Naive thymus-derived CD4-positive, alpha-beta T cell (primary cell): ENCODE measurements around the gene LRRC9. TPM values are rescaled to one million over a fixed set of nuclear protein-coding genes. Genes with fewer than 3 reads are reported as not detected.

ENCODE experiments used
- ATAC-seq: fragments of 150-1000 bp; cut with Tn5 transposase; 2 replicates; pipeline ENCODE4 v1.10.0; 2021; ENCODE audit warnings: mild to moderate bottlenecking, moderate library complexity
- CTCF ChIA-PET: fragments of 350-600 bp; sonication (Branson Sonifier 250); formaldehyde crosslinking; loops from one replicate; lab custom pipeline; 2021; ENCODE audit warnings: antibody characterized with exemption; lab: Charles Lee
- POLR2A ChIA-PET: fragments of 350-600 bp; sonication (Branson Sonifier 250); formaldehyde crosslinking; loops from one replicate; lab custom pipeline; 2021; ENCODE audit warnings: antibody characterized with exemption, inconsistent platforms; lab: Charles Lee
- DNase-seq, 9 donors: peaks; one replicate each; pipeline versions ENCODE4 v3.0.0 to v3.0.0-alpha.2; 2020 to 2022; ENCODE audit warnings: mixed read lengths in 1 of 9
- H3K27ac ChIP-seq: one replicate; pipeline ENCODE4 v1.7.0; 2013; ENCODE audit warnings: mild to moderate bottlenecking, low read depth, low read length, moderate library complexity
- H3K27me3 ChIP-seq, 2 donors: one replicate each; pipeline ENCODE4 v1.7.0; 2013; ENCODE audit warnings: low read length in 2 of 2, mild to moderate bottlenecking in 2 of 2, moderate library complexity in 2 of 2; ENCODE audit not compliant: control insufficient read depth in 2 of 2, insufficient read depth in 2 of 2
- H3K36me3 ChIP-seq, 3 experiments: 1 replicate in 2 of 3; 2 replicates in 1 of 3; pipeline ENCODE4 v1.7.0; 2013; ENCODE audit warnings: low read length in 3 of 3, mild to moderate bottlenecking in 3 of 3, moderate library complexity in 1 of 3; ENCODE audit not compliant: insufficient read depth in 3 of 3, control insufficient read depth in 2 of 3
- H3K4me1 ChIP-seq, 2 donors: one replicate each; pipeline ENCODE4 v1.7.0; 2013; ENCODE audit warnings: low read length in 2 of 2, mild to moderate bottlenecking in 2 of 2, moderate library complexity in 1 of 2; ENCODE audit not compliant: control insufficient read depth in 2 of 2, insufficient read depth in 2 of 2
- H3K4me3 ChIP-seq: 2 replicates; pipeline ENCODE4 v1.7.0; 2013; ENCODE audit warnings: mild to moderate bottlenecking, low read length
- H3K9me3 ChIP-seq, 3 experiments: 1 replicate in 2 of 3; 2 replicates in 1 of 3; pipeline ENCODE4 v1.7.0; 2013; ENCODE audit warnings: low read length in 3 of 3; ENCODE audit not compliant: control insufficient read depth in 2 of 3
- H3K27ac Mint-ChIP-seq, 9 donors: one replicate each; pipeline ENCODE4 v1.8.0; 2020 to 2022; ENCODE audit warnings: mixed read lengths in 9 of 9, mild to moderate bottlenecking in 8 of 9, moderate library complexity in 5 of 9, inconsistent platforms in 2 of 9
- H3K27me3 Mint-ChIP-seq, 5 donors: one replicate each; pipeline ENCODE4 v1.8.0; 2021 to 2022; ENCODE audit warnings: mixed read lengths in 5 of 5, mild to moderate bottlenecking in 1 of 5
- H3K36me3 Mint-ChIP-seq, 5 donors: one replicate each; pipeline ENCODE4 v1.8.0; 2020 to 2022; ENCODE audit warnings: mixed read lengths in 5 of 5, mild to moderate bottlenecking in 3 of 5, inconsistent platforms in 1 of 5
- H3K4me1 Mint-ChIP-seq, 7 donors: one replicate each; pipeline ENCODE4 v1.8.0; 2020 to 2022; ENCODE audit warnings: mixed read lengths in 7 of 7, mild to moderate bottlenecking in 3 of 7, inconsistent platforms in 1 of 7
- H3K4me3 Mint-ChIP-seq, 10 donors: one replicate each; pipeline ENCODE4 v1.8.0; 2020 to 2022; ENCODE audit warnings: mild to moderate bottlenecking in 10 of 10, mixed read lengths in 10 of 10, moderate library complexity in 6 of 10, inconsistent platforms in 2 of 10
- H3K9me3 Mint-ChIP-seq, 11 donors: one replicate each; pipeline ENCODE4 v1.8.0; 2020 to 2022; ENCODE audit warnings: mixed read lengths in 11 of 11, mild to moderate bottlenecking in 4 of 11, inconsistent platforms in 1 of 11, moderate library complexity in 1 of 11
- intact Hi-C, 2 donors: fragments of 100-400 bp; cut with micrococcal nuclease; formaldehyde crosslinking; loops; one replicate each; pipeline ENCODE4 v1.15.1; 2023
- polyA plus RNA-seq, 2 donors: library from polyadenylated mRNA; unstranded; fragments of 300-500 nt; fragmentation: Illumina TruSeq; gene quantifications; one replicate each; pipeline ENCODE4 v1.2.3, GENCODE V29; 2021
- total RNA-seq, 6 experiments: library from RNA in 5 of 6; stranded (reverse) in 5 of 6; gene quantifications; 1 replicate in 5 of 6; 2 replicates in 1 of 6; pipeline ENCODE4 v1.2.3 and lab custom pipeline; 2021 to 2026

The LRRC9 gene
- total and polyA plus RNA-seq, 7 experiments from 2014 or later: not detected

DNA sequence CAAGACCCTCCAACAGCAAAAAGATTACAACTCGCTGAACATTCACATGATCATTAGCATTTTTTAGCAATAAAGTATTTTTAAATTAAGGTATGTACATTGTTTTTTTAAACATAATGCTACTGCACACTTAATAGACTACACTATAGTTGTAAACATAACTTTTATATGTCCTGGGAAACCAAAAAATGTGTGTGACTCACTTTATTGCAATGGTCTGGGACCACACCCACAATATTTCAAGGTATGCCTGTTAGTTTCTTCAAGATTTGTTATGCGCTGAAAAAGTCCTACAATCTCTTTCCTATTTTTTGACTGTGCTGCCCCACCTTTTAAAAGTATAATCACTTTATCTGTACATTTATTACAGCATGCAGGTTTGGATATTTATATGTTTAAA is 141.4 kb downstream of the LRRC9 start:
- CTCF ChIA-PET: interaction anchor here (0.6 to 2.2 kb wide), 2 partner anchors 99 to 124 kb away, joined by 5 to 12 read pairs; no protein-coding TSS in a partner anchor
- no peaks in the 10 kb centered on the region for H3K36me3 ChIP-seq
- intact Hi-C loops: loop anchor here (5.0 kb wide), 2 partner anchors 501 to 1191 kb away; no protein-coding TSS in a partner anchor
- H3K27ac ChIP-seq: no peak overlapping the region
- H3K4me1 ChIP-seq: no peaks in the 10 kb centered on the region
- Mint-ChIP-seq H3K4me1 (no peaks in the 10 kb centered on the region), H3K4me3 (no peak overlapping the region), H3K9me3 (no peaks in the 10 kb centered on the region), H3K36me3 (no peaks in the 10 kb centered on the region), H3K27ac (no peak overlapping the region), H3K27me3 (peaks cover 0 to 10% (median 4%) of the 10 kb centered on the region in 5 donors)
- H3K4me3 ChIP-seq: no peak overlapping the region
- H3K27me3 ChIP-seq: no peaks in the 10 kb centered on the region
- H3K9me3 ChIP-seq: no peaks in the 10 kb centered on the region
- no peak for DNase-seq
- POLR2A ChIA-PET: no interaction called here
- no peak for ATAC-seq

DNA sequence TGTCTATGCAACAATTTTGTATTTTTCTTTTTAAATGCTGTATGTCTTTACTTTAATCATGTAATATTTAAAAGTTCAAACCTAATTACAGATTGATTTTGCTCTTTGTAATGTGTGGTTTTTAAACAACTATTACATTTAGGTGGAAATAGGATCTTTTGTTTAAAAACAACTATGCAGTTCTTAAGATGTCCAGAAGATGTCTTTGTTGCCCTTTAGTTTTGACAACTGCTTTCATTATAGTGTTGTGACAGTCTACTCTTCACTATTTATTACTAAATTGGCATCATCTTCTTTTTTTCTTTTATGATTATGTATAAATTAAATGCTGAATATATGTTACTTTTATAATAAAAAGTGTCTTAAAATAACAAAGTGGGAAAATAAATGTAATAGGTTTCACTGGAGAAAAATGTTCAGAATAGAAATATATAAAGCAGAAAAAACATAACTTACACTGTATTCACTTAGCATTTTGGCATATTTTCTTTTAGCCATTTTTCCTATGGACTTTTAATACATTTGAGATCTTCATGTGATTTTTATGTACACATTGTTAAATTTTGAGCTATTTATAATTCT is 144.6 kb downstream of the LRRC9 start:
- Mint-ChIP-seq H3K4me3 (no peak overlapping the region), H3K36me3 (no peaks in the 10 kb centered on the region), H3K27ac (no peak overlapping the region), H3K4me1 (no peaks in the 10 kb centered on the region), H3K9me3 (no peaks in the 10 kb centered on the region), H3K27me3 (peaks cover 0 to 7% (median 4%) of the 10 kb centered on the region in 5 donors)
- H3K27ac ChIP-seq: no peak overlapping the region
- no peaks in the 10 kb centered on the region for H3K9me3 ChIP-seq
- no peaks in the 10 kb centered on the region for H3K4me1 ChIP-seq
- POLR2A ChIA-PET: interaction anchor here (1.0 to 1.6 kb wide), 3 partner anchors 19 to 123 kb away, joined by 3 to 4 read pairs (median 3); no protein-coding TSS in a partner anchor
- no peaks in the 10 kb centered on the region for H3K36me3 ChIP-seq
- intact Hi-C loops: loop anchor here (1.0 to 5.0 kb wide), 7 partner anchors 27 to 1188 kb away; partner anchors contain the start of gene PCNX4 (in 1 of the 2)
- CTCF ChIA-PET: interaction anchor here (0.5 to 7.1 kb wide), 12 partner anchors 10 to 276 kb away, joined by 3 to 88 read pairs (median 4); partner anchors contain the start of gene DHRS7
- no peak overlapping the region for H3K4me3 ChIP-seq
- DNase-seq (peak in 4 of 9 donors; percentile 28 to 39 (median 36)), ATAC-seq (peak; percentile 70)
- no peaks in the 10 kb centered on the region for H3K27me3 ChIP-seq

DNA sequence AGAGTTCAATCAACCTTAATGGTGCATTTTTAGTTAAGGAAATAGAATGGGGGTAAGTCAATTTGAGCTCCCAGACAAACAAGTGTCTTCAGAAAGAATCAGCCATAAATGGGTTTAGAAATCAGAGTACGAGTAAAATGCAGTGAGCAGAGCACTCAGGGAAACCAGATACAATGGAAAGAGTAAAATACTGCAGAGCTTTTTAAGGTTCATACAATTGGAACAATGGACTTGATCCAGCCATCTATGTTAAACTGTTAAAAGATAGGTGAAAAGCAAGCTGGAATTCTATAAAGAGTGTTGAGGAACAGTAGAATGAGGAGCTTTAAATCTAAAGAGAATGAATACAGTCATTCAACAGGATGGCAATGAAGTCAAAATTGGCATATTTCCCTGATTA is 147.9 kb downstream of the LRRC9 start:
- POLR2A ChIA-PET: interaction anchor here (0.7 to 1.4 kb wide), 2 partner anchors 23 to 115 kb away, joined by 3 read pairs; no protein-coding TSS in a partner anchor

DNA sequence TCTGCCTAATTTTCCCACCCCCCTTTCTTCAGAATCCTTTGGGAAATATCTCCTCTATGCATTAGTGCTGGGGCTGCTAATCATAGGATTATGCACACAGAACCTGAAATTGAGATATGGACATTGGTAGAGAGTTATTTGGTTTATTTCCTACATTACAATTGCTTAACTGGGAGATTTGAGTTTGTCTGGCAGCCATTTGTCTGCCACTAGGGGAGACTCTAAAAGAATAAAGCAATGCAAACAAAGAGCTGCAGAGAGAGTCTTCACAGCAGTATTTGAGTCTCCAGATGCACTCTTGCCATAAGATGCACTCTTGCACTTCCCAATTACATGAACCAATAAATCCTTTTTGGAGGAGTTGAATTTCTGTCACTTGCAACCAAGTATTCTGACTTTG is 159.8 kb downstream of the LRRC9 start:
- Histone ChIP-seq H3K27ac (no peak overlapping the region), H3K4me3 (no peak overlapping the region), H3K27me3 (no peaks in the 10 kb centered on the region), H3K4me1 (no peaks in the 10 kb centered on the region), H3K36me3 (no peaks in the 10 kb centered on the region), H3K9me3 (no peaks in the 10 kb centered on the region)
- Mint-ChIP-seq H3K4me3 (no peak overlapping the region), H3K27me3 (peaks cover 0 to 42% (median 12%) of the 10 kb centered on the region in 5 donors), H3K9me3 (peaks cover 0 to 23% (median 5%) of the 10 kb centered on the region in 11 donors), H3K4me1 (no peaks in the 10 kb centered on the region), H3K27ac (no peak overlapping the region), H3K36me3 (peaks cover 0 to 5% (median 0%) of the 10 kb centered on the region in 5 donors)
- POLR2A ChIA-PET: no interaction called here
- CTCF ChIA-PET: no interaction called here
- intact Hi-C loops: no loop called here
- DNase-seq (no peak), ATAC-seq (no peak)

More for the DNA sequence above, 147.9 kb downstream of the LRRC9 start:
- no peak for DNase-seq
- no peaks in the 10 kb centered on the region for H3K27me3 ChIP-seq
- no peaks in the 10 kb centered on the region for H3K4me1 ChIP-seq
- H3K36me3 ChIP-seq: no peaks in the 10 kb centered on the region
- intact Hi-C loops: no loop called here
- no peak for ATAC-seq
- CTCF ChIA-PET: interaction anchor here (0.9 to 7.1 kb wide), 2 partner anchors 116 to 1182 kb away, joined by 3 to 88 read pairs; no protein-coding TSS in a partner anchor
- Mint-ChIP-seq H3K27me3 (peaks cover 0 to 8% (median 0%) of the 10 kb centered on the region in 5 donors), H3K4me3 (no peak overlapping the region), H3K4me1 (no peaks in the 10 kb centered on the region), H3K9me3 (no peaks in the 10 kb centered on the region), H3K27ac (no peak overlapping the region), H3K36me3 (no peaks in the 10 kb centered on the region)
- H3K9me3 ChIP-seq: no peaks in the 10 kb centered on the region
- no peak overlapping the region for H3K4me3 ChIP-seq
- H3K27ac ChIP-seq: no peak overlapping the region

DNA sequence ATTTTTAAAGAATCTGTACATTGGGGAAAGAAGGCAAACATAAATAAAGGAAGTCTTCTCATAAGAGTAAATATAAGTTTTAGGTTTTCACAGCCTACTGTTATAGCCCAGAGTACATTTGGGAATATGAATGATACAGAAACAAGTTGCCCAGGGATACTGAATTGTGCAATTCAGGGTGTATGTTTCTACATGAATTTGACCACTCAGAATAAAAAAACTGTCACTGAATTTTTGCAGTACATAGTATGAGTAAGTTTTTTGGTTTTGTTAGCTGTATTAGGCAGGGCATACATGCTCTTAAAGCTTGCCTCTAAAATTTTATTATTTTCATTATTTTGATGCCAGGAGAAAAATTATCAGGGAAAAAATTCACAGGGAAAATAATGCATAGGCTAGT is 165.1 kb downstream of the LRRC9 start:
- Mint-ChIP-seq H3K9me3 (no peaks in the 10 kb centered on the region), H3K36me3 (no peaks in the 10 kb centered on the region), H3K27ac (no peak overlapping the region), H3K27me3 (peaks cover 0 to 32% (median 0%) of the 10 kb centered on the region in 5 donors), H3K4me1 (peaks cover 0 to 3% (median 0%) of the 10 kb centered on the region in 7 donors), H3K4me3 (no peak overlapping the region)
- H3K36me3 ChIP-seq: no peaks in the 10 kb centered on the region
- no peak for DNase-seq
- CTCF ChIA-PET: no interaction called here
- ATAC-seq: no peak
- peaks cover 0 to 4% of the 10 kb centered on the region in 2 donors for H3K27me3 ChIP-seq
- H3K9me3 ChIP-seq: no peaks in the 10 kb centered on the region
- POLR2A ChIA-PET: no interaction called here
- no peaks in the 10 kb centered on the region for H3K4me1 ChIP-seq
- intact Hi-C loops: no loop called here
- H3K27ac ChIP-seq: no peak overlapping the region
- no peak overlapping the region for H3K4me3 ChIP-seq

DNA sequence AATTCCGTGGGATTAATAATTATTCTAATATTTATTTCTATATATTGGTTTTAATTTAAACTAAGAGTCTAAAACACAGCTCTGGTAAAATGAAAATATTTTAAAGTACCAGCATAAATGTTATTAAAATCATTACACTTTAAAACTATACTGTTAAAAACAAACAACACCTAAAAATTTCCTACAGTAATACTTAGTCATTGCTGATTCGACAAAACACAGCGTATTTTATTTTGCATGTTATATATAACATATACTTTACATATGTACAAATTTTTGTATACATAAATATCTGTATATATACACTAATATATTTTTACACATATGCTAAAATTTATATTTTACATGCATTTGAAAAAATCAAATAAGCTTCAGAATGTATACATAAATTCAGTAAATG is 165.7 kb downstream of the LRRC9 start:
- no peak overlapping the region for H3K27ac ChIP-seq
- peaks cover 0 to 29% (median 0%) of the 10 kb centered on the region in 5 donors for H3K27me3 Mint-ChIP-seq
- CTCF ChIA-PET: no interaction called here
- DNase-seq: no peak
- POLR2A ChIA-PET: interaction anchor here (0.6 kb wide), 1 partner anchor 1810 kb away, joined by 3 read pairs; no protein-coding TSS in a partner anchor
- H3K27me3 ChIP-seq: peaks cover 0 to 4% of the 10 kb centered on the region in 2 donors
- H3K9me3 Mint-ChIP-seq: no peaks in the 10 kb centered on the region
- no peaks in the 10 kb centered on the region for H3K4me1 ChIP-seq
- H3K27ac Mint-ChIP-seq: no peak overlapping the region
- H3K4me3 ChIP-seq: no peak overlapping the region
- no peaks in the 10 kb centered on the region for H3K9me3 ChIP-seq
- intact Hi-C loops: no loop called here
- H3K4me3 Mint-ChIP-seq: no peak overlapping the region
- peaks cover 0 to 4% (median 0%) of the 10 kb centered on the region in 5 donors for H3K36me3 Mint-ChIP-seq
- H3K36me3 ChIP-seq: no peaks in the 10 kb centered on the region
- peaks cover 0 to 8% (median 3%) of the 10 kb centered on the region in 7 donors for H3K4me1 Mint-ChIP-seq
- ATAC-seq: no peak
